ENCODE data around the gene ADRB1.

Gene ADRB1

GRCh38 chr10:114057855-114058254, 14.2 kb downstream of the ADRB1 start:
- DNase-seq (ENCODE audit: low read depth): no peak

- DNase-seq (ENCODE audit: low read depth): no peak
Observed at GRCh38 chr10:114058297-114058696, 14.6 kb downstream of the ADRB1 start.

- DNase-seq (ENCODE audit: low read depth): no peak
Observed at GRCh38 chr10:114059561-114059960, 15.9 kb downstream of the ADRB1 start.

- DNase-seq (ENCODE audit: low read depth): no peak
Observed at GRCh38 chr10:114060456-114060855, 16.8 kb downstream of the ADRB1 start.

GRCh38 chr10:114061148-114061547, 17.5 kb downstream of the ADRB1 start:
- no peak for DNase-seq (ENCODE audit: low read depth)

GRCh38 chr10:114061789-114062188, 18.1 kb downstream of the ADRB1 start:
- no peak for DNase-seq (ENCODE audit: low read depth)

- no peak for DNase-seq (ENCODE audit: low read depth)
Observed at GRCh38 chr10:114064151-114065048, 20.7 kb downstream of the ADRB1 start.

- DNase-seq (ENCODE audit: low read depth): no peak
Observed at GRCh38 chr10:114065049-114065435, 21.4 kb downstream of the ADRB1 start.

GRCh38 chr10:114068054-114068707, 24.5 kb downstream of the ADRB1 start:
- DNase-seq (ENCODE audit: low read depth): no peak

- DNase-seq (ENCODE audit: low read depth): no peak
Observed at GRCh38 chr10:114070710-114071109, 27.0 kb downstream of the ADRB1 start.

- DNase-seq (ENCODE audit: low read depth): no peak
Observed at GRCh38 chr10:114071178-114071577, 27.5 kb downstream of the ADRB1 start.

GRCh38 chr10:114073395-114074186, 29.9 kb downstream of the ADRB1 start:
- no peak for DNase-seq (ENCODE audit: low read depth)

- no peak for DNase-seq (ENCODE audit: low read depth)
Observed at GRCh38 chr10:114075093-114075492, 31.4 kb downstream of the ADRB1 start.

- DNase-seq (ENCODE audit: low read depth): no peak
Observed at GRCh38 chr10:114077347-114077746, 33.7 kb downstream of the ADRB1 start.

- DNase-seq (ENCODE audit: low read depth): no peak
Observed at GRCh38 chr10:114077815-114078219, 34.2 kb downstream of the ADRB1 start.

- DNase-seq (ENCODE audit: low read depth): no peak
Observed at GRCh38 chr10:114078346-114078745, 34.7 kb downstream of the ADRB1 start.

- DNase-seq (ENCODE audit: low read depth): no peak
Observed at GRCh38 chr10:114079421-114079820, 35.8 kb downstream of the ADRB1 start.

GRCh38 chr10:114081911-114082583, 38.4 kb downstream of the ADRB1 start:
- no peak for DNase-seq (ENCODE audit: low read depth)

GRCh38 chr10:114083040-114083439, 39.4 kb downstream of the ADRB1 start:
- no peak for DNase-seq (ENCODE audit: low read depth)

- no peak for DNase-seq (ENCODE audit: low read depth)
Observed at GRCh38 chr10:114084215-114084614, 40.5 kb downstream of the ADRB1 start.

GRCh38 chr10:114087255-114087654, 43.6 kb downstream of the ADRB1 start:
- DNase-seq (ENCODE audit: low read depth): no peak

- DNase-seq (ENCODE audit: low read depth): no peak
Observed at GRCh38 chr10:114087655-114088054, 44.0 kb downstream of the ADRB1 start.
